Glomerular visceral epithelial cell (primary cell): ENCODE results near the gene GPR146.

Experiments used
- DNase-seq: peaks from one replicate; pipeline ENCODE4 v3.0.0-alpha.2; 2016; ENCODE audit errors: extremely low spot score

Gene GPR146

GRCh38 chr7:1011297-1012003, 32.9 kb upstream of the GPR146 start:
- DNase-seq = no peak

- no peak for DNase-seq
Measured at GRCh38 chr7:1012004-1012715, 32.2 kb upstream of the GPR146 start.

- no peak for DNase-seq
Measured at GRCh38 chr7:1012716-1013095, 31.6 kb upstream of the GPR146 start.

- no peak for DNase-seq
Measured at GRCh38 chr7:1013581-1013980, 30.8 kb upstream of the GPR146 start.

- no peak for DNase-seq
Measured at GRCh38 chr7:1014681-1015080, 29.7 kb upstream of the GPR146 start.

GRCh38 chr7:1015196-1016121, 28.9 kb upstream of the GPR146 start:
- no peak for DNase-seq

GRCh38 chr7:1016577-1017531, 27.5 kb upstream of the GPR146 start:
- no peak for DNase-seq

- DNase-seq = no peak
Measured at GRCh38 chr7:1017586-1018333, 26.6 kb upstream of the GPR146 start.

- no peak for DNase-seq
Measured at GRCh38 chr7:1018334-1018695, 26.0 kb upstream of the GPR146 start.

GRCh38 chr7:1019255-1019785, 25.0 kb upstream of the GPR146 start:
- no peak for DNase-seq

- no peak for DNase-seq
Measured at GRCh38 chr7:1019789-1020610, 24.3 kb upstream of the GPR146 start.

- DNase-seq = no peak
Measured at GRCh38 chr7:1020849-1021251, 23.5 kb upstream of the GPR146 start.

GRCh38 chr7:1021366-1021765, 23.0 kb upstream of the GPR146 start:
- DNase-seq = no peak

- DNase-seq = no peak
Measured at GRCh38 chr7:1021931-1022330, 22.4 kb upstream of the GPR146 start.

- DNase-seq = no peak
Measured at GRCh38 chr7:1022356-1022755, 22.0 kb upstream of the GPR146 start.

- no peak for DNase-seq
Measured at GRCh38 chr7:1022801-1023465, 21.4 kb upstream of the GPR146 start.

GRCh38 chr7:1024331-1024841, 20.0 kb upstream of the GPR146 start:
- no peak for DNase-seq

- no peak for DNase-seq
Measured at GRCh38 chr7:1024876-1025742, 19.2 kb upstream of the GPR146 start.
